ENCODE measurements around the gene CHD5.

CHD5 gene

DNA sequence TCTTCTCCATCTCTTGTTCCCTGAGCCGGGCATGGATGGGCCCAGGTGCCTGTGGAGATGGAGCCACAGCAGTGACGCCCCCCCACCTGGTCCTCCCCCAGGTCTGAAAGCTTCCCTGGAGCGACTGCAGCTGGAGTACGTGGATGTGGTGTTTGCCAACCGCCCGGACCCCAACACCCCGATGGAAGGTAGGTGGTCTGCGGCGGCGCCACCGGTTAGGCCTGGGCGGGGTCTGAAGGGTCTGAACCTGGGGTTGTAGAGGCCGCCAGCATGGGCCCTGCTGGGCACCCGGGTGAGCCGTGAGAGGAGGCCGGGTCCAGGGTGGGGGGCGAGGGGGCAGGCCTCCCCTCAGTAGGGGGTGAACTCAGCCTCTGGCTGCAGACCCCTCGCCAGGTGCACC is 89.8 kb downstream of the CHD5 start:
- Histone ChIP-seq H3K4me1 (ENCODE audit: insufficient read depth, low read length, poor library complexity, severe bottlenecking) (no peaks in the 10 kb centered on the region), H2AFZ (ENCODE audit: low read length) (no peak overlapping the region), H3K36me3 (ENCODE audit: insufficient read depth, low read length) (peaks cover 83% of the 10 kb centered on the region; the same call in 1 of the 2 replicates), H3K4me3 (ENCODE audit: low read length, poor library complexity, severe bottlenecking) (no peak overlapping the region), H3K79me2 (ENCODE audit: insufficient read depth, low read length) (no peaks in the 10 kb centered on the region), H3K9me3 (ENCODE audit: insufficient read depth, low read depth, low read length) (no peaks in the 10 kb centered on the region), H3F3A (ENCODE audit: low read depth) (no peaks in the 10 kb centered on the region), H3K9me2 (replicated peaks; ENCODE audit: low read depth, low read length) (no peaks in the 10 kb centered on the region), H3K4me2 (ENCODE audit: low read depth, low read length, poor library complexity, severe bottlenecking) (no peak overlapping the region), H4K20me1 (ENCODE audit: insufficient read depth, low read length, poor library complexity, severe bottlenecking) (peaks cover 4% of the 10 kb centered on the region), H3K27me3 (ENCODE audit: insufficient read depth, low read length, poor library complexity, severe bottlenecking) (no peaks in the 10 kb centered on the region), H3K9ac (ENCODE audit: low read depth, low read length, poor library complexity, severe bottlenecking) (no peak overlapping the region)
- TF ChIP-seq, protein P1, sequence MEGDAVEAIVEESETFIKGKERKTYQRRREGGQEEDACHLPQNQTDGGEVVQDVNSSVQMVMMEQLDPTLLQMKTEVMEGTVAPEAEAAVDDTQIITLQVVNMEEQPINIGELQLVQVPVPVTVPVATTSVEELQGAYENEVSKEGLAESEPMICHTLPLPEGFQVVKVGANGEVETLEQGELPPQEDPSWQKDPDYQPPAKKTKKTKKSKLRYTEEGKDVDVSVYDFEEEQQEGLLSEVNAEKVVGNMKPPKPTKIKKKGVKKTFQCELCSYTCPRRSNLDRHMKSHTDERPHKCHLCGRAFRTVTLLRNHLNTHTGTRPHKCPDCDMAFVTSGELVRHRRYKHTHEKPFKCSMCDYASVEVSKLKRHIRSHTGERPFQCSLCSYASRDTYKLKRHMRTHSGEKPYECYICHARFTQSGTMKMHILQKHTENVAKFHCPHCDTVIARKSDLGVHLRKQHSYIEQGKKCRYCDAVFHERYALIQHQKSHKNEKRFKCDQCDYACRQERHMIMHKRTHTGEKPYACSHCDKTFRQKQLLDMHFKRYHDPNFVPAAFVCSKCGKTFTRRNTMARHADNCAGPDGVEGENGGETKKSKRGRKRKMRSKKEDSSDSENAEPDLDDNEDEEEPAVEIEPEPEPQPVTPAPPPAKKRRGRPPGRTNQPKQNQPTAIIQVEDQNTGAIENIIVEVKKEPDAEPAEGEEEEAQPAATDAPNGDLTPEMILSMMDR (conservative IDR thresholded peaks at IDR 0.05; ENCODE audit: low read length) = no peak
- TF ChIP-seq EZH2phosphoT487 (IDR thresholded peaks at IDR 0.05; ENCODE audit: borderline replicate concordance) = no peak

DNA sequence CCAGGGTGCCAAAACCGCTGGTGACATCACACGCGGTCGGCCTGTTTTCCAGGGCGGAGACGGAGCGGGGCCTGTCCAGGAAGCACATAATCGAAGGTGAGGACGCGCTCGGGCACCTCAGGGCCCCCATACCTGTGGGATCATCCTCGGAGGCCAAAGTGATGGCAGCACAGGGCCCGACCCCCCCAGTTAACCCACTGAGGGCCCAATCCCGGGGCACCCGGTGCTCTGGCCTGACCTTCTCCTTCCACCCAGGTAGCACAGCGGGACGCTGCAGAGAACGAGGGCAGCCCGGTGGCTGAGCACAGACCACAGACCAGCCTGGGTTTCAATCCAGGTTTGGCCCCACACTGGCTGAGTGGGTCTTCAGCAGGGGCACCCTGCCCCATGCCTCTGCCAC is 91.2 kb downstream of the CHD5 start:
- Histone ChIP-seq H3K36me3 (ENCODE audit: insufficient read depth, low read length) (peaks cover 83% of the 10 kb centered on the region; the same call in 1 of the 2 replicates), H3K4me3 (ENCODE audit: low read length, poor library complexity, severe bottlenecking) (no peak overlapping the region), H3K9ac (ENCODE audit: low read depth, low read length, poor library complexity, severe bottlenecking) (no peak overlapping the region), H3F3A (ENCODE audit: low read depth) (no peaks in the 10 kb centered on the region), H4K20me1 (ENCODE audit: insufficient read depth, low read length, poor library complexity, severe bottlenecking) (peaks cover 4% of the 10 kb centered on the region), H3K4me2 (ENCODE audit: low read depth, low read length, poor library complexity, severe bottlenecking) (no peak overlapping the region), H3K9me3 (ENCODE audit: insufficient read depth, low read depth, low read length) (no peaks in the 10 kb centered on the region), H2AFZ (ENCODE audit: low read length) (no peak overlapping the region), H3K27me3 (ENCODE audit: insufficient read depth, low read length, poor library complexity, severe bottlenecking) (no peaks in the 10 kb centered on the region), H3K9me2 (replicated peaks; ENCODE audit: low read depth, low read length) (no peaks in the 10 kb centered on the region), H3K4me1 (ENCODE audit: insufficient read depth, low read length, poor library complexity, severe bottlenecking) (no peaks in the 10 kb centered on the region), H3K79me2 (ENCODE audit: insufficient read depth, low read length) (no peaks in the 10 kb centered on the region)
- TF ChIP-seq EZH2phosphoT487 (IDR thresholded peaks at IDR 0.05; ENCODE audit: borderline replicate concordance) = no peak
- TF ChIP-seq, protein P1 (conservative IDR thresholded peaks at IDR 0.05; ENCODE audit: low read length) = no peak

DNA sequence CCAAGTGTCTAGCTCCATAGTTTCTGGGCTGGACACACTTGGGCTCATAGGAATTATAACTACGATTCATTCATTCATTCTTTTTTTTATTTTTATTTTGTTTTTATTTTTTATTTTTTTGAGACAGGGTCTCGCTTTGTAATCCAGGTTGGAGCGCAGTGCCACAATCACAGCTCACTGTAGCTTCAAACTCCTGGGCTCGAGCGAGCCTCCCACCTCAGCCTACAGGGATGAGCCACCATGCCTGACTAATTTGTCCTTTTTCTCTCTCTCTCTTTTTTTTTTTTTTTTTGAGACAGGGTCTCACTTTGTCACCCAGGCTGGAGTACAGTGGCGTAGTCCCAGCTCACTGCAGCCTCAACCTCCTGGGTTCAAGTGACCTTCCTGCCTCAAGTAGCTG is 92.2 kb downstream of the CHD5 start:
- no peaks in the 10 kb centered on the region for H3K9me2 ChIP-seq (replicated peaks; ENCODE audit: low read depth, low read length)
- H3K79me2 ChIP-seq (ENCODE audit: insufficient read depth, low read length) = no peaks in the 10 kb centered on the region
- peaks cover 4% of the 10 kb centered on the region for H4K20me1 ChIP-seq (ENCODE audit: insufficient read depth, low read length, poor library complexity, severe bottlenecking)
- no peak overlapping the region for H3K4me3 ChIP-seq (ENCODE audit: low read length, poor library complexity, severe bottlenecking)
- no peak overlapping the region for H2AFZ ChIP-seq (ENCODE audit: low read length)
- H3K9ac ChIP-seq (ENCODE audit: low read depth, low read length, poor library complexity, severe bottlenecking) = no peak overlapping the region
- H3K4me2 ChIP-seq (ENCODE audit: low read depth, low read length, poor library complexity, severe bottlenecking) = no peak overlapping the region
- H3K27me3 ChIP-seq (ENCODE audit: insufficient read depth, low read length, poor library complexity, severe bottlenecking) = no peaks in the 10 kb centered on the region
- TF ChIP-seq, protein P1 (conservative IDR thresholded peaks at IDR 0.05; ENCODE audit: low read length) = no peak
- no peak for TF ChIP-seq EZH2phosphoT487 (IDR thresholded peaks at IDR 0.05; ENCODE audit: borderline replicate concordance)
- H3K4me1 ChIP-seq (ENCODE audit: insufficient read depth, low read length, poor library complexity, severe bottlenecking) = no peaks in the 10 kb centered on the region
- H3F3A ChIP-seq (ENCODE audit: low read depth) = no peaks in the 10 kb centered on the region
- H3K36me3 ChIP-seq (ENCODE audit: insufficient read depth, low read length) = peaks cover 83% of the 10 kb centered on the region; the same call in 1 of the 2 replicates
- no peaks in the 10 kb centered on the region for H3K9me3 ChIP-seq (ENCODE audit: insufficient read depth, low read depth, low read length)

Data from Loucy (cell line).